ENCODE data around the gene NUP58.
"Not testable (repeated sequence)": the region's sequence is repeated elsewhere in the genome, so short reads cannot be mapped to it uniquely, and the experiment has no call there.

The NUP58 gene

GRCh38 chr13:25306671-25307464 is 5.4 kb downstream of the NUP58 start:
- DNase-seq = no peak

- DNase-seq = no peak
Measured at GRCh38 chr13:25310891-25311290, 9.5 kb downstream of the NUP58 start.

GRCh38 chr13:25318946-25319345 is 17.5 kb downstream of the NUP58 start:
- not testable (repeated sequence) for DNase-seq

- DNase-seq = no peak
Measured at GRCh38 chr13:25319771-25320170, 18.3 kb downstream of the NUP58 start.

GRCh38 chr13:25324100-25324499 is 22.7 kb downstream of the NUP58 start:
- DNase-seq = no peak

GRCh38 chr13:25329706-25330105 is 28.3 kb downstream of the NUP58 start:
- no peak for DNase-seq

GRCh38 chr13:25330541-25330940 is 29.1 kb downstream of the NUP58 start:
- no peak for DNase-seq

GRCh38 chr13:25335856-25336255 is 34.4 kb downstream of the NUP58 start:
- no peak for DNase-seq

GRCh38 chr13:25345576-25345975 is 44.2 kb downstream of the NUP58 start:
- no peak for DNase-seq

GRCh38 chr13:25347151-25347550 is 45.7 kb downstream of the NUP58 start:
- no peak for DNase-seq

GRCh38 chr13:25351404-25351803 is 50.0 kb downstream of the NUP58 start:
- no peak for DNase-seq

- DNase-seq = no peak
Measured at GRCh38 chr13:25352230-25352629, 50.8 kb downstream of the NUP58 start.

GRCh38 chr13:25352806-25353205 is 51.4 kb downstream of the NUP58 start:
- DNase-seq = no peak

- DNase-seq = no peak
Measured at GRCh38 chr13:25353344-25353743, 51.9 kb downstream of the NUP58 start.

GRCh38 chr13:25354377-25354776 is 53.0 kb downstream of the NUP58 start:
- DNase-seq = no peak

GRCh38 chr13:25360443-25360842 is 59.0 kb downstream of the NUP58 start:
- not testable (repeated sequence) for DNase-seq

GRCh38 chr13:25365720-25366235 is 64.4 kb downstream of the NUP58 start:
- DNase-seq = no peak

- no peak for DNase-seq
Measured at GRCh38 chr13:25371158-25371874, 69.9 kb downstream of the NUP58 start.

- DNase-seq = no peak
Measured at GRCh38 chr13:25371875-25372283, 70.5 kb downstream of the NUP58 start, which contains the start of gene ATP8A2. TSS of gene ATP8A2 (plus strand) at chr13:25371974. CDS start at chr13:25372213, 239 bp downstream.

- no peak for DNase-seq
Measured at GRCh38 chr13:25372284-25373081, 71.1 kb downstream of the NUP58 start.

GRCh38 chr13:25375727-25376358 is 74.4 kb downstream of the NUP58 start:
- DNase-seq = no peak

GRCh38 chr13:25377244-25377962 is 76.0 kb downstream of the NUP58 start:
- no peak for DNase-seq
